Esophagus squamous epithelium (tissue), 4 donors: ENCODE results near the gene TIMM9.

Experiments used
- CTCF ChIP-seq, 6 experiments: fragments of 450-650 bp in 4 of 6; fragments of 200-600 bp in 2 of 6; sonication (generic) in 2 of 6; IDR thresholded peaks; one replicate each; pipeline ENCODE4 v1.5.1; 2016 to 2019; ENCODE audit warnings: antibody characterized with exemption in 6 of 6, mild to moderate bottlenecking in 4 of 6, moderate library complexity in 4 of 6
- POLR2A ChIP-seq, 4 donors: fragments of 450-650 bp; IDR thresholded peaks; one replicate each; pipeline ENCODE4 v1.6.1; 2017; ENCODE audit warnings: antibody characterized with exemption in 4 of 4, mild to moderate bottlenecking in 4 of 4, moderate library complexity in 3 of 4

GRCh38 chr14:58426670-58427280 lies 556 bp downstream of the TIMM9 start:
- no peak for TF ChIP-seq CTCF (IDR thresholded peaks at IDR 0.05)
- no peak for TF ChIP-seq POLR2A (IDR thresholded peaks at IDR 0.05)
